Neuronal stem cell (in vitro differentiated cells): ENCODE results near the gene NFKBIE.

Experiments
- DNase-seq: peaks from one replicate; pipeline ENCODE4 v3.0.0-alpha.2; 2013; ENCODE audit warnings: low spot score
- H2AFZ ChIP-seq: one replicate; pipeline ENCODE4 v1.6.1; 2013; ENCODE audit warnings: mild to moderate bottlenecking, low read length, inconsistent platforms
- H2AK5ac ChIP-seq: 2 replicates; pipeline ENCODE4 v1.6.1; 2013; ENCODE audit warnings: low read depth, mild to moderate bottlenecking, inconsistent platforms, low read length, moderate library complexity, mixed read lengths
- H2BK120ac ChIP-seq: 2 replicates; pipeline ENCODE4 v1.6.1; 2013; ENCODE audit warnings: low read depth, mild to moderate bottlenecking, inconsistent platforms, low read length, moderate library complexity, mixed read lengths
- H2BK12ac ChIP-seq: one replicate; pipeline ENCODE4 v1.6.1; 2013; ENCODE audit warnings: low read length, inconsistent platforms
- H2BK15ac ChIP-seq: 2 replicates; pipeline ENCODE4 v1.6.1; 2013; ENCODE audit warnings: mild to moderate bottlenecking, low read length, inconsistent platforms, mixed read lengths
- H2BK5ac ChIP-seq: one replicate; pipeline ENCODE4 v1.6.1; 2013; ENCODE audit warnings: inconsistent platforms, mild to moderate bottlenecking, low read length, moderate library complexity
- H3K14ac ChIP-seq: one replicate; pipeline ENCODE4 v1.6.1; 2013; ENCODE audit warnings: low read length, inconsistent platforms
- H3K18ac ChIP-seq: 2 replicates; pipeline ENCODE4 v1.6.1; 2013; ENCODE audit warnings: low read length, inconsistent platforms
- H3K23ac ChIP-seq: 2 replicates; pipeline ENCODE4 v1.6.1; 2013; ENCODE audit warnings: low read depth, mild to moderate bottlenecking, mixed read lengths, low read length, inconsistent platforms; ENCODE audit not compliant: poor library complexity
- H3K27ac ChIP-seq: replicated peaks from 3 replicates; pipeline ENCODE4 v1.5.1; 2013; ENCODE audit warnings: low read length, inconsistent platforms
- H3K27me3 ChIP-seq, 3 experiments: 2 replicates each; pipeline ENCODE4 v1.6.1; 2013; ENCODE audit warnings: low read length in 3 of 3, mild to moderate bottlenecking in 2 of 3, inconsistent platforms in 1 of 3, low read depth in 1 of 3, mixed read lengths in 1 of 3, moderate library complexity in 1 of 3; ENCODE audit not compliant: control insufficient read depth in 3 of 3, insufficient read depth in 3 of 3
- H3K36me3 ChIP-seq, 2 donors: replicated peaks in 1 of 2; 2 replicates each; pipeline ENCODE4 v1.6.1; 2013; ENCODE audit warnings: low read length in 2 of 2; ENCODE audit not compliant: control insufficient read depth in 2 of 2, insufficient read depth in 2 of 2
- H3K4ac ChIP-seq: 2 replicates; pipeline ENCODE4 v1.6.1; 2013; ENCODE audit warnings: inconsistent platforms, mild to moderate bottlenecking, low read length, moderate library complexity
- H3K4me1 ChIP-seq, 2 donors: 1 replicate in 1 of 2; 2 replicates in 1 of 2; pipeline ENCODE4 v1.6.1; 2013; ENCODE audit warnings: low read length in 2 of 2, low read depth in 1 of 2; ENCODE audit not compliant: control insufficient read depth in 2 of 2, insufficient read depth in 1 of 2
- H3K4me2 ChIP-seq: one replicate; pipeline ENCODE4 v1.6.1; 2013; ENCODE audit warnings: mild to moderate bottlenecking, low read length, inconsistent platforms; ENCODE audit not compliant: insufficient read depth, poor library complexity, severe bottlenecking
- H3K4me3 ChIP-seq, 2 donors: 2 replicates each; pipeline ENCODE4 v1.5.1; 2013; ENCODE audit warnings: low read length in 2 of 2, mild to moderate bottlenecking in 2 of 2, inconsistent platforms in 1 of 2, moderate library complexity in 1 of 2
- H3K79me1 ChIP-seq: one replicate; pipeline ENCODE4 v1.6.1; 2013; ENCODE audit warnings: low read depth, mild to moderate bottlenecking, inconsistent platforms, low read length, moderate library complexity
- H3K9ac ChIP-seq: one replicate; pipeline ENCODE4 v1.6.1; 2013; ENCODE audit warnings: mild to moderate bottlenecking, low read depth, low read length, inconsistent platforms; ENCODE audit not compliant: poor library complexity
- H3K9me3 ChIP-seq, 2 donors: replicated peaks in 1 of 2; 2 replicates each; pipeline versions ENCODE3 to v1.6.1; 2013; ENCODE audit warnings: low read length in 2 of 2, mild to moderate bottlenecking in 2 of 2, inconsistent platforms in 1 of 2, low read depth in 1 of 2, mixed read lengths in 1 of 2, moderate library complexity in 1 of 2; ENCODE audit not compliant: control insufficient read depth in 2 of 2, insufficient read depth in 1 of 2
- H4K8ac ChIP-seq: one replicate; pipeline ENCODE4 v1.6.1; 2013; ENCODE audit warnings: low read depth, mild to moderate bottlenecking, inconsistent platforms, low read length, moderate library complexity
- H4K91ac ChIP-seq: one replicate; pipeline ENCODE4 v1.6.1; 2013; ENCODE audit warnings: low read length, low read depth, mild to moderate bottlenecking, inconsistent platforms; ENCODE audit not compliant: poor library complexity
- WGBS, 2 donors: extraction: QIAGEN DNeasy Blood & Tissue Kit; methylation state at CpG; one replicate each; pipeline ENCODE4 v1.1.7; 2013; ENCODE audit warnings: missing lambda C conversion rate in 2 of 2, mixed read lengths in 1 of 2; ENCODE audit not compliant: insufficient read length in 2 of 2, insufficient replicate concordance in 1 of 2; ENCODE audit errors: extremely low coverage in 2 of 2; 5-methylcytosine and 5-hydroxymethylcytosine counted together

NFKBIE gene

GRCh38 chr6:44228433-44228832 lies 36.9 kb downstream of the NFKBIE start:
- H4K91ac ChIP-seq = no peak overlapping the region
- no peak overlapping the region for H2AK5ac ChIP-seq
- H3K9ac ChIP-seq = no peak overlapping the region
- no peak overlapping the region for H3K23ac ChIP-seq
- peaks cover 30% of the 10 kb centered on the region in 2 donors for H3K4me1 ChIP-seq
- H3K79me1 ChIP-seq = peaks cover 9% of the 10 kb centered on the region
- no peak overlapping the region for H3K18ac ChIP-seq
- no peak overlapping the region for H2BK15ac ChIP-seq
- peaks cover 0 to 2% (median 0%) of the 10 kb centered on the region in 3 experiments for H3K27me3 ChIP-seq
- H2BK5ac ChIP-seq = no peak overlapping the region
- no peak overlapping the region for H3K4me3 ChIP-seq
- H2BK12ac ChIP-seq = no peak overlapping the region
- peaks cover 16 to 55% of the 10 kb centered on the region in 2 donors for H3K36me3 ChIP-seq
- no peak overlapping the region for H3K27ac ChIP-seq
- no peaks in the 10 kb centered on the region for H3K9me3 ChIP-seq
- no peak for DNase-seq
- H2BK120ac ChIP-seq = no peak overlapping the region
- no peak overlapping the region for H3K14ac ChIP-seq
- no peak overlapping the region for H2AFZ ChIP-seq
- WGBS, 2 donors = no CpG with 5 or more reads among the region's 7 CpGs
- no peak overlapping the region for H3K4ac ChIP-seq
- no peak overlapping the region for H3K4me2 ChIP-seq
- H4K8ac ChIP-seq = no peak overlapping the region

GRCh38 chr6:44228031-44228430 lies 37.3 kb downstream of the NFKBIE start:
- H3K4me2 ChIP-seq = no peak overlapping the region
- H4K91ac ChIP-seq = no peak overlapping the region
- H3K9ac ChIP-seq = no peak overlapping the region
- no peak overlapping the region for H3K27ac ChIP-seq
- H3K27me3 ChIP-seq = peaks cover 0 to 2% (median 0%) of the 10 kb centered on the region in 3 experiments
- no peak overlapping the region for H3K23ac ChIP-seq
- no peak for DNase-seq
- H3K36me3 ChIP-seq = peaks cover 13 to 51% of the 10 kb centered on the region in 2 donors
- H3K4ac ChIP-seq = no peak overlapping the region
- H2BK120ac ChIP-seq = no peak overlapping the region
- H3K18ac ChIP-seq = no peak overlapping the region
- no peak overlapping the region for H4K8ac ChIP-seq
- WGBS, 2 donors = no CpG with 5 or more reads among the region's 6 CpGs
- no peak overlapping the region for H2BK12ac ChIP-seq
- no peak overlapping the region for H2BK15ac ChIP-seq
- no peak overlapping the region for H3K4me3 ChIP-seq
- no peak overlapping the region for H3K14ac ChIP-seq
- no peak overlapping the region for H2AFZ ChIP-seq
- H3K9me3 ChIP-seq = no peaks in the 10 kb centered on the region
- no peak overlapping the region for H2AK5ac ChIP-seq
- peaks cover 30% of the 10 kb centered on the region in 2 donors for H3K4me1 ChIP-seq
- peaks cover 9% of the 10 kb centered on the region for H3K79me1 ChIP-seq
- no peak overlapping the region for H2BK5ac ChIP-seq

GRCh38 chr6:44227148-44227793 lies 38.1 kb downstream of the NFKBIE start:
- peaks cover 35 to 37% of the 10 kb centered on the region in 2 donors for H3K4me1 ChIP-seq
- peak overlapping the region in 1 of 2 donors; percentile 20 for H3K4me3 ChIP-seq
- H3K36me3 ChIP-seq = peaks cover 8 to 43% of the 10 kb centered on the region in 2 donors
- H3K4me2 ChIP-seq = peak overlapping the region; percentile 12
- H2BK120ac ChIP-seq = no peak overlapping the region
- no peak overlapping the region for H3K27ac ChIP-seq
- peaks cover 9% of the 10 kb centered on the region for H3K79me1 ChIP-seq
- H3K9me3 ChIP-seq = no peaks in the 10 kb centered on the region
- no CpG with 5 or more reads among the region's 7 CpGs for WGBS, 2 donors
- no peak overlapping the region for H2AFZ ChIP-seq
- H3K18ac ChIP-seq = peak overlapping the region; percentile 85
- H3K14ac ChIP-seq = no peak overlapping the region
- no peak for DNase-seq
- no peak overlapping the region for H3K4ac ChIP-seq
- no peak overlapping the region for H4K8ac ChIP-seq
- H2BK5ac ChIP-seq = no peak overlapping the region
- peak overlapping the region; percentile 25 for H3K23ac ChIP-seq
- H3K9ac ChIP-seq = peak overlapping the region; percentile 60
- no peak overlapping the region for H2BK15ac ChIP-seq
- H2AK5ac ChIP-seq = peak overlapping the region; percentile 50
- no peak overlapping the region for H4K91ac ChIP-seq
- peaks cover 0 to 2% (median 0%) of the 10 kb centered on the region in 3 experiments for H3K27me3 ChIP-seq
- H2BK12ac ChIP-seq = no peak overlapping the region

- WGBS, 2 donors = no CpG with 5 or more reads among the region's 15 CpGs
- H3K18ac ChIP-seq = peak overlapping the region; percentile 55
- H3K9ac ChIP-seq = peak overlapping the region; percentile 46
- H2BK5ac ChIP-seq = peak overlapping the region; percentile 43
- H2AK5ac ChIP-seq = peak overlapping the region; percentile 50
- H3K27ac ChIP-seq = peak overlapping the region; percentile 36
- peaks cover 40 to 43% of the 10 kb centered on the region in 2 donors for H3K4me1 ChIP-seq
- no peak overlapping the region for H3K4me3 ChIP-seq
- H4K8ac ChIP-seq = no peak overlapping the region
- no peak overlapping the region for H2BK12ac ChIP-seq
- H2AFZ ChIP-seq = no peak overlapping the region
- H3K9me3 ChIP-seq = no peaks in the 10 kb centered on the region
- H4K91ac ChIP-seq = no peak overlapping the region
- peaks cover 4 to 36% of the 10 kb centered on the region in 2 donors for H3K36me3 ChIP-seq
- H3K27me3 ChIP-seq = peaks cover 0 to 2% (median 0%) of the 10 kb centered on the region in 3 experiments
- no peak overlapping the region for H3K14ac ChIP-seq
- H3K4ac ChIP-seq = no peak overlapping the region
- H3K23ac ChIP-seq = no peak overlapping the region
- H3K79me1 ChIP-seq = peaks cover 9% of the 10 kb centered on the region
- H2BK15ac ChIP-seq = no peak overlapping the region
- no peak overlapping the region for H2BK120ac ChIP-seq
- no peak for DNase-seq
- peak overlapping the region; percentile 12 for H3K4me2 ChIP-seq
These were observed 38.8 kb downstream of the NFKBIE start for GRCh38 chr6:44226368-44227147.
